HG03460 (cell line): ENCODE measurements around the gene OOSP4B.
"Not testable (repeated sequence)": the region's sequence is repeated elsewhere in the genome, so short reads cannot be mapped to it uniquely, and the experiment has no call there.

Source experiments
- ATAC-seq: cut with Tn5 transposase; IDR thresholded peaks from one replicate; pipeline ENCODE4 v1.9.1; 2021; ENCODE audit not compliant: unreplicated experiment

The OOSP4B gene

GRCh38 chr11:60016881-60017280 lies at the start of gene OOSP4B:
Gene OOSP4B, plus strand, starts transcription at chr11:60017181.
- ATAC-seq, result no peak

GRCh38 chr11:59967677-59968394 lies 49.1 kb upstream of the OOSP4B start:
- no peak for ATAC-seq

GRCh38 chr11:59968395-59968783 lies 48.6 kb upstream of the OOSP4B start:
- no peak for ATAC-seq

- ATAC-seq, result no peak
Measured at GRCh38 chr11:59973097-59973496, 43.9 kb upstream of the OOSP4B start.

- no peak for ATAC-seq
Measured at GRCh38 chr11:59981106-59981770, 35.7 kb upstream of the OOSP4B start.

DNA sequence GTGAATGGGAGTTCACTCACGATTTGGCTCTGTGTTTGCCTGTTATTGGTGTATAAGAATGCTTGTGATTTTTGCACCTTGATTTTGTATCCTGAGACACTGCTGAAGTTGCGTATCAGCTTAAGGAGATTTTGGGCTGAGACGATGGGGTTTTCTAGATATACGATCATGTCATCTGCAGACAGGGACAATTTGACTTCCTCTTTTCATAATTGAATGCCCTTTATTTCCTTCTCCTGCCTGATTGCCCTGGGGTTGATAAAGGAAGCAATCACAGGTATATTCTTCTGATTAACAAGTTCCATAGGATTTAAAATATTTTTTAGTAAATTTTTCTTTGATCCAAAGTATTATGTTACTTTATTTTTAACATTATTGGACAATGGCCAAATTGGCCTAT lies 34.9 kb upstream of the OOSP4B start:
- ATAC-seq, result not testable (repeated sequence)

GRCh38 chr11:59983212-59983611 lies 33.8 kb upstream of the OOSP4B start:
- ATAC-seq, result no peak

- no peak for ATAC-seq
Measured at GRCh38 chr11:59984368-59984767, 32.6 kb upstream of the OOSP4B start.

GRCh38 chr11:59990421-59990820 lies 26.6 kb upstream of the OOSP4B start:
- no peak for ATAC-seq

DNA sequence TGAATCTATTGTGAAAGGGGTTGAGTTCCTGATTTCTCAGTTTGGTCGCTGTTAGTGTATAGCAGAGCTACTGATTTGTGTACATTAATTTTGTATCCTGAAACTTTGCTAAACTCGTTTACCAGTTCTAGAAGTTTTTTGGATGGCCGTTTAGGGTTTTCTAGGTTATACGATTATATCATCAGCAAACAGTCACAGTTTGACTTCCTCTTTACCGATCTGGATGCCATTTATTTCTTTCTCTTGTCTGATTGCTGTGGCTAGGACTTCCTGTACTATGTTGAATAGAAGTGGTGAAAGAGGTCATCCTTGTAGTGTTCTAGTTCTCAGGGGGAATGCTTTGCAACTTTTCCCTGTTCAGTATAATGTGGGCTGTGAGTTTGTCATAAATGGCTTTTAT lies 24.6 kb upstream of the OOSP4B start:
- ATAC-seq, result no peak

- ATAC-seq, result no peak
Measured at GRCh38 chr11:59997800-59998199, 19.2 kb upstream of the OOSP4B start.

DNA sequence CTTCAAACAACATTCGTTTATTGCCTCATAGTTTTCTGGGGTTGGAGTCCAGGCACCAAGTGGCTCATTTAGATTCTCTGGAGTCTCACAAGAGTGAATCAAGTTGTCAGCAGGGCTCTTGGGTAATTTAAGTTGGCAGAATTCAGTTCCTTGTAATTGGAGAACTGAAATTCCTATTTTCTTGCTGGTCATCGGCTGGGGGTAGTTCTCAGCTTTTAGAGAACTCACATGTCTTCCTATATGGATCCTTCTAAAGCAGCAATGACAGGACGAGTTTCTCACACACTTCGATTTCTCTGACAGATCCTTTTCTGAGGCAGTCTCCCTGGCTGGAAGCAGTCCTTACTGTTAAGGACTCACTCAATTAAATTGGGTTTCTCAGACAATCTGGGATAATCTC lies 17.3 kb upstream of the OOSP4B start:
- no peak for ATAC-seq

DNA sequence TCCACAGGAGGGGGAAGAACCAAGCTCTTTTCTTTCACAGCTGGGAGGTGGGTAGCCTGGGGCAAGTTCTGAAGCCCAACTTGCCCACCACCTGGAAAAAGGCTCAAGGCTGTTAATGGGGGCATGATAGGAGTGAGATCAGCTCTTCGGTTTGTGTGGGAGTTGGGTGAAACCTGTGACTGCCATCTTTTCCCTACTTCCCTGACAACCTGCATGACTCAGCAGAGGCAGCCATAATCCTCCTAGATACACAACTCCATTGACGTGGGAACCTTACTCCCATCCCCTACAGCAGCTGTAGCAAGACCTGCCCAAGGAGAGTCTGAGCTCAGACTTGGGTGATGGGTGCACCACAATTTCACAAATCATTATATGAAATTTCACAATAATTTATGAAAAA lies 13.3 kb upstream of the OOSP4B start:
- ATAC-seq, result no peak

DNA sequence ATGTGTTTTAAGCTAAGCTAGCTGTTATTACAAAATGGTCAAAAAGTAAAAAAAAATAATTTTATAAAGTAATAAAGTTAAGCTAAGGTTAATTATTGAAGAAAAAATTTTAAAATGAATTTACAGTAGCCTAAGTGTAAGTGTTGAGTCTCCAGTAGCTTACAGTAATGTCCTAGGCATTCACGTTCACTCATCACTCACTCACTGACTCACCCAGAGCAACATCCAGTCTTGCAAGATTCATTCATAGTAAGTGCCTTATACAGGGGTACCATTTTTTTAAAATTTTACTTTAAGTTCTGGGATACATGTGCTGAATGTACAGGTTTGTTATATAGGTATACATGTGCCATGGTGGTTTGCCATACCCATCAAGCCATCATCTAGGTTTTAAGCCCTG lies 11.6 kb upstream of the OOSP4B start:
- ATAC-seq, result no peak

DNA sequence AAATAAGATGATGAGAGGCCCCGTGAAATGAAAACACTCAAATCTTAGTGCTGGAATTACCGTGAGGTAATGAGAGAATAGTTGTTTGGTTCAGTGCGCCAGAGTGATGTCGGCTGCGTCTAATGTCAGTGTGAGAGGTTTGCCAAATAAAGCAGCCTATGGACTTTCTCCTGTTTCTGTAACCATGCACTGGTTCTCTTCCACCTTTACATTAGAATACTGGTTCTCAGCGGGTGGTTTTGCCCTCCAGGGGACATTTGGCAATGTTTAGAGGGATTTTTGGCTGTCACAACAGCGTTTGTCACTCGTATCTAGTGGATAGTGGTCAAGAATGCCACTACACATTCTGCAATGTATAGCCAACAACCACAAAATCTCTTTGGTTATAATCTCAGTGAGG lies 1.1 kb downstream of the OOSP4B start:
- ATAC-seq, result no peak

DNA sequence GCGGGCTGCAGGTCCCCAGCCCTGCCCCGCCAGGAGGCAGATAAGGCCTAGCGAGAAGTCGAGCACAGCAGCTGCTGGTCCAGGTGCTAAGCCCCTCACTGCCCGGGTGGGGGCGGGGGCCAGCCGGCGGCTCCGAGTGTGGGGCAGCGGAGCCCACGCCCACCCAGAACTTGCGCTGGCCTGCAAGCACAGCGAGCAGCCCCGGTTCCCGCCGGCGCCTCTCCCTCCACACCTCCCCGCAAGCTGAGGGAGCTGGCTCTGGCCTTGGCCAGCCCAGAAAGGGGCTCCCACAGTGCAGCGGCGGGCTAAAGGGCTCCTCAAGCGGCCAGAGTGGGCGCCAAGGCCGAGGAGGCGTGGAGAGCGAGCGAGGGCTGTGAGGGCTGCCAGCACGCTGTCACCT lies 3.4 kb downstream of the OOSP4B start:
- ATAC-seq, result not testable (repeated sequence)

- no peak for ATAC-seq
Measured at GRCh38 chr11:60029015-60029632, 12.1 kb downstream of the OOSP4B start.

DNA sequence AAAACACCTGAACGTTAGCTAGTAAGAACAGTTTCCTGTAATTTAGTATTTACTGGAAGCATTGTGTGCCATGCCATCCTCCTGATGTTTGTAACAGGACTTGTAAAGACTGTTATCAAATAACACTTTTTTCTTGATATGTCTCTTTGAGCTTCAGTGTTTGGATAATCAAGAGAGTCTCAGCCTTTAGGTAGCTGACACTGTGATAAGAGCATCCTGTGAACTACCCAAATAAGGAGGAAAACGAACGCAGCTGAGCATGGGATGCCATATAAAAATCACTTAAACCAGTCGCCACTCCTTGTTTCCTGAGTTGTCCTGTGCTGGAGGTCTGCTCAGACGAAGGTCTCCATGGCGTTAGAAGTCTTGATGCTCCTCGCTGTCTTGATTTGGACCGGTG lies 23.1 kb downstream of the OOSP4B start, which contains the start of gene OOSP2:
OOSP2 (plus strand) TSS at position 301 of the 400 bp plus-strand sequence; CDS start at position 352, 51 bp downstream.
- ATAC-seq, result no peak

DNA sequence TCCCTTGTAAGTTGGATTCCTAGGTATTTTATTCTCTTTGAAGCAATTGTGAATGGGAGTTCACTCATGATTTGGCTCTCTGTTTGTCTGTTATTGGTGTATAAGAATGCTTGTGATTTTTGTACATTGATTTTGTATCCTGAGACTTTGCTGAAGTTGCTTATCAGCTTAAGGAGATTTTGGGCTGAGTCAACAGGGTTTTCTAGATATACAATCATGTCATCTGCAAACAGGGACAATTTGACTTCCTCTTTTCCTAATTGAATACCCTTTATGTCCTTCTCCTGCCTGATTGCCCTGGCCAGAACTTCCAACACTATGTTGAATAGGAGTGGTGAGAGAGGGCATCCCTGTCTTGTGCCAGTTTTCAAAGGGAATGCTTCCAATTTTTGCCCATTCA lies 33.4 kb downstream of the OOSP4B start:
- not testable (repeated sequence) for ATAC-seq

GRCh38 chr11:60050839-60051238 lies 33.9 kb downstream of the OOSP4B start:
- ATAC-seq, result not testable (repeated sequence)

DNA sequence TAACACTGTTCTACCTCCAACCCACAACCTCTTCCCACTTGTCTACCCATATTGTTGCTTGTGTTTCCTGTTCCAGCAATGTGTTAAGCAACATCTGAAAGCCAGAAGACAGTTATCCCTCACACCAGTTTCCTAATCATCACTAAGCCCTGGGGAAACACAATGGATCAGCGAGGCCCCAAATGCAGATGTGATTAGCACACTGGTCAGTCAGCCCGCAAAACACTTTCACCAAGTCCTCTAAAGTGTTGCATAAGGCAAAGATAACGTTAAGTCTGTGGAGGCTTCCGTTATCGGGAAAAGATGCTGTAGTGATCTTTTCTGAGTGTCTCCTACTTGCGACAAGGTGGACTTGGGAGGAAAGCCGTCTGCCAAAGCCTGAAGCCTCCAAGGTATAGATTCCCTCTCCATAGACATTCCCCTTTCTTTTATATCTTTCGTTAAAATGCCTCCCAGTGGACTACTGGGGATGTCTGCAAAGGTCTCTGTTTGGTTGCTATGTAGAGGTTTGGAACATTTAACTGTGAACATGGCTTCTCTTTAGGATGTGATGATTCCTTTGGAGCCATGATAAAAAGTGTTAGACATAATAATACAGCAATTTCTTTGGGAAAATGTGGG lies 39.5 kb downstream of the OOSP4B start, which contains the start of gene MS4A3:
MS4A3 (plus strand) TSS at position 317 of the 621 bp plus-strand sequence. CDS start 4,496 bp downstream, outside the sequence.
- ATAC-seq, result no peak

DNA sequence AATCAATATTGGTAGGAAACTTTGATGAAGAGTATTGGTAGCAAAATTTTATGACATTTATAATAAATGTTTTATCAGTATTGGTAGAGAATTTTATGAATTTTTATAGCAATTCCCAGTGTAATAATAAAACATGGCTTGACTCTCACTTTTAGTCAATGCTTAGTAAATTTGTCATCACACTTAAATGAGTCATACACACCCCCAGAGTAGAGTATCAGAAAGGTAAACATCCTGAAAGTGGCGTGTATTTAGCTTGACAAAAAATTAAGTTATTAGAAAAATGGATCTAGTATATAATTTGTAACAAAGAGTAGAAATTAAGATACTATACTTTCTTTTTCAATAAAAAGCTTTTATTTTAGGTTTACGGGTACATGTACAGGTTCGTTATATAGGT lies 42.1 kb downstream of the OOSP4B start:
- no peak for ATAC-seq
